HG03175 (cell line): ENCODE measurements around the gene BTLA.
"Not testable (repeated sequence)": the region's sequence is repeated elsewhere in the genome, so short reads cannot be mapped to it uniquely, and the experiment has no call there.

Source experiments
- ATAC-seq: cut with Tn5 transposase; IDR thresholded peaks from one replicate; pipeline ENCODE4 v1.9.1; 2021; ENCODE audit warnings: mild to moderate bottlenecking, moderate library complexity; ENCODE audit not compliant: unreplicated experiment

The BTLA gene

GRCh38 chr3:112492124-112492523 is 7.1 kb downstream of the BTLA start:
- no peak for ATAC-seq

GRCh38 chr3:112491373-112491772 is 7.9 kb downstream of the BTLA start:
- no peak for ATAC-seq

GRCh38 chr3:112489674-112490479 is 9.4 kb downstream of the BTLA start:
- ATAC-seq, result peak; percentile 57

- no peak for ATAC-seq
These were observed 12.3 kb downstream of the BTLA start for GRCh38 chr3:112486811-112487505.

- ATAC-seq, result no peak
These were observed 14.9 kb downstream of the BTLA start for GRCh38 chr3:112484352-112484751.

- ATAC-seq, result no peak
These were observed 16.6 kb downstream of the BTLA start for GRCh38 chr3:112482675-112483074.

GRCh38 chr3:112481302-112481721 is 18.0 kb downstream of the BTLA start:
- ATAC-seq, result no peak

GRCh38 chr3:112477891-112478290 is 21.4 kb downstream of the BTLA start:
- ATAC-seq, result no peak

- ATAC-seq, result no peak
These were observed 22.9 kb downstream of the BTLA start for GRCh38 chr3:112476346-112476745.

- no peak for ATAC-seq
These were observed 24.5 kb downstream of the BTLA start for GRCh38 chr3:112474796-112475195.

GRCh38 chr3:112472691-112473090 is 26.6 kb downstream of the BTLA start:
- no peak for ATAC-seq

GRCh38 chr3:112471596-112472325 is 27.5 kb downstream of the BTLA start:
- ATAC-seq, result no peak

- no peak for ATAC-seq
These were observed 28.5 kb downstream of the BTLA start for GRCh38 chr3:112470788-112471187.

- ATAC-seq, result no peak
These were observed 29.6 kb downstream of the BTLA start for GRCh38 chr3:112469671-112470070.

GRCh38 chr3:112467539-112467938 is 31.7 kb downstream of the BTLA start:
- ATAC-seq, result no peak

GRCh38 chr3:112466020-112466419 is 33.3 kb downstream of the BTLA start:
- no peak for ATAC-seq

- peak; percentile 35 for ATAC-seq
These were observed 35.0 kb downstream of the BTLA start for GRCh38 chr3:112464264-112464663.

GRCh38 chr3:112463250-112463649 is 36.0 kb downstream of the BTLA start:
- ATAC-seq, result no peak

GRCh38 chr3:112461787-112462186 is 37.5 kb downstream of the BTLA start:
- ATAC-seq, result not testable (repeated sequence)

GRCh38 chr3:112460519-112461195 is 38.6 kb downstream of the BTLA start:
- peak; percentile 45 for ATAC-seq

- ATAC-seq, result no peak
These were observed 39.5 kb downstream of the BTLA start for GRCh38 chr3:112459750-112460149.
